ENCODE measurements around the gene TNRC6B.

TNRC6B gene

GRCh38 chr22:40300884-40301672 lies 123.4 kb downstream of the TNRC6B start:
- in situ Hi-C loops (cut with MboI; ENCODE audit: low sequenced_read_pairs, unreplicated experiment), result no loop called here
- no peak for TF ChIP-seq CTCF (IDR thresholded peaks at IDR 0.05; ENCODE audit: borderline replicate concordance, control extremely low read depth, extremely low read depth, insufficient read depth, missing control alignments)
- peak; percentile 59 for DNase-seq (ENCODE audit: low spot score)

- DNase-seq (ENCODE audit: low spot score), result no peak
- in situ Hi-C loops (cut with MboI; ENCODE audit: low sequenced_read_pairs, unreplicated experiment), result no loop called here
- TF ChIP-seq CTCF (IDR thresholded peaks at IDR 0.05; ENCODE audit: borderline replicate concordance, control extremely low read depth, extremely low read depth, insufficient read depth, missing control alignments), result no peak
Measured at GRCh38 chr22:40302149-40302548, 124.4 kb downstream of the TNRC6B start.

GRCh38 chr22:40305625-40306024 lies 127.9 kb downstream of the TNRC6B start:
- no peak for TF ChIP-seq CTCF (IDR thresholded peaks at IDR 0.05; ENCODE audit: borderline replicate concordance, control extremely low read depth, extremely low read depth, insufficient read depth, missing control alignments)
- DNase-seq (ENCODE audit: low spot score), result no peak
- in situ Hi-C loops (cut with MboI; ENCODE audit: low sequenced_read_pairs, unreplicated experiment), result no loop called here

GRCh38 chr22:40308999-40309573 lies 131.4 kb downstream of the TNRC6B start:
- no peak for TF ChIP-seq CTCF (IDR thresholded peaks at IDR 0.05; ENCODE audit: borderline replicate concordance, control extremely low read depth, extremely low read depth, insufficient read depth, missing control alignments)
- in situ Hi-C loops (cut with MboI; ENCODE audit: low sequenced_read_pairs, unreplicated experiment), result no loop called here
- no peak for DNase-seq (ENCODE audit: low spot score)

GRCh38 chr22:40309631-40310030 lies 131.9 kb downstream of the TNRC6B start:
- no peak for DNase-seq (ENCODE audit: low spot score)
- TF ChIP-seq CTCF (IDR thresholded peaks at IDR 0.05; ENCODE audit: borderline replicate concordance, control extremely low read depth, extremely low read depth, insufficient read depth, missing control alignments), result no peak
- in situ Hi-C loops (cut with MboI; ENCODE audit: low sequenced_read_pairs, unreplicated experiment), result no loop called here

- no peak for DNase-seq (ENCODE audit: low spot score)
- in situ Hi-C loops (cut with MboI; ENCODE audit: low sequenced_read_pairs, unreplicated experiment), result no loop called here
Measured at GRCh38 chr22:40310081-40310767, 132.5 kb downstream of the TNRC6B start.

More at GRCh38 chr22:40310081-40310767, 132.5 kb downstream of the TNRC6B start:
- TF ChIP-seq CTCF (IDR thresholded peaks at IDR 0.05; ENCODE audit: borderline replicate concordance, control extremely low read depth, extremely low read depth, insufficient read depth, missing control alignments), result no peak
